Stimulated activated naive CD8-positive, alpha-beta T cell treated with anti-CD3 and anti-CD28 coated beads, Interleukin-15, amount 100 ng/mL, for 72 hours (primary cell): ENCODE data around the gene SPOP.
"Not testable (repeated sequence)": the region's sequence is repeated elsewhere in the genome, so short reads cannot be mapped to it uniquely, and the experiment has no call there.

Source experiments
- ATAC-seq: fragments of 150-1000 bp; cut with Tn5 transposase; 2 replicates; pipeline ENCODE4 v1.10.0; 2021; ENCODE audit warnings: mild to moderate bottlenecking, moderate library complexity
- DNase-seq, 2 donors: peaks; one replicate each; pipeline ENCODE4 v3.0.0; 2021 to 2022
- H3K27ac Mint-ChIP-seq, 2 donors: one replicate each; pipeline ENCODE4 v1.8.0; 2022; ENCODE audit warnings: mild to moderate bottlenecking in 2 of 2, mixed read lengths in 2 of 2, moderate library complexity in 2 of 2
- H3K27me3 Mint-ChIP-seq: one replicate; pipeline ENCODE4 v1.8.0; 2022; ENCODE audit warnings: mixed read lengths
- H3K4me1 Mint-ChIP-seq: one replicate; pipeline ENCODE4 v1.8.0; 2022; ENCODE audit warnings: mild to moderate bottlenecking, mixed read lengths
- H3K4me3 Mint-ChIP-seq, 2 donors: one replicate each; pipeline ENCODE4 v1.8.0; 2022; ENCODE audit warnings: mild to moderate bottlenecking in 2 of 2, mixed read lengths in 2 of 2, moderate library complexity in 1 of 2
- H3K9me3 Mint-ChIP-seq, 2 donors: one replicate each; pipeline ENCODE4 v1.8.0; 2022; ENCODE audit warnings: mixed read lengths in 2 of 2

Gene SPOP

DNA sequence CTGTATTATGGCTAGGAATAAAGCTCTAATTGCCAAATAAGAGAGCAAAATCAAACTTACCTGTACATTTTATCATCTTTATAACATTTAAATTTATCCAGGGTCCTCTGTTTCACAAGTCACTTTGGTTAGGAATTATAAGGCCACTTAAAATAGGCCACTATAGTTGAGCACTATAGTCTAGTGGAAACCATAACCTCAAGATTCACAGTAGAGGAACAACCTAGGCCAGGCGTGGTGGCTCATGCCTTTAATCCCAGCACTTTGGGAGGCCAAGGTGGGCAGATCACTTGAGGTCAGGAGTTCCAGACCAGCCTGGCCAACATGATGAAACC, 31.9 kb downstream of the SPOP start:
- Mint-ChIP-seq H3K4me1 (peaks cover 81% of the 10 kb centered on the region), H3K27ac (peak overlapping the region; percentile 72 to 95), H3K4me3 (peak overlapping the region; percentile 62 to 70)
- H3K27me3 Mint-ChIP-seq, DNase-seq, ATAC-seq, H3K9me3 Mint-ChIP-seq: not testable (repeated sequence)

DNA sequence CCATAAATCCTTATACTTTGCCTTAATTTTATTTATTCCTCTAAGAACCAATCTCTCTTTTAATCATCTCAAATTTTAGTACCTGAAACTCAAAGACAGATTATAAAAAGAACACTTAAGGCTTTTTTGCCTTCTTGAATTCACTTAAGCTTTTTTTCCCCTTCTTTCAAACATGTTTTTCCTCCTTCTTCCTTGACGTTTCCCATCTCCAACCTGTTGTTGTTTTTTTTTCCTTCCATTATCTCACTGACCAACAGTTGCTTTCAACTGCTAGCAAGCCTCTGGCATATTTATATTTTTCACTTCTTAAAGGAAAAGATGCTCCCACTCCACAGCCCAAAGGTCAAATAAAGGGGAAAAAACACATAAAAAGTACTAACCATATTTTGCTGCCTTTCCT, 32.2 kb downstream of the SPOP start:
- DNase-seq (no peak), ATAC-seq (no peak)
- peak overlapping the region in 1 of 2 donors; percentile 95 for H3K27ac Mint-ChIP-seq
- H3K4me1 Mint-ChIP-seq = peaks cover 81% of the 10 kb centered on the region
- H3K4me3 Mint-ChIP-seq = peak overlapping the region; percentile 5 to 52
- no peaks in the 10 kb centered on the region for H3K9me3 Mint-ChIP-seq
- no peaks in the 10 kb centered on the region for H3K27me3 Mint-ChIP-seq

DNA sequence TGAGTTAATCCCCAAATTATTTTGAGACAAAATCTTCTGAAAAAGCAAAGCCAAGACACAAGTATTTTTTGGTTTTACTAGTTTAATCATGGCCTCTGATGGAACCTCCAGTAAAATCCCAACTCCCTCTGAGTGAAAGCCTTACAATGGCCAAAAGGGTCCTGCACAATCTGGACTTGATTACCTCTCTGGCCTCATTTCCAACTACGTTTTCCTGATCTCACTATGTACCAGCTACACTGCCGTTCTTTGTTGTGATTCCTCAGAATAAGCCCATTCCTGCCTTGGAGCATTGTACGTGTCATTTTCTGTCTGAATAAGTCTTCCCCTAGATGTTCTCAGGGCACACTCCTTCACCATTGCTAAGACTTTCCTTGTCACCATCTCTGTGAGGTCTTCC, 37.3 kb downstream of the SPOP start:
- no peak for DNase-seq
- peaks cover 0 to 4% of the 10 kb centered on the region in 2 donors for H3K9me3 Mint-ChIP-seq
- peak overlapping the region in 1 of 2 donors; percentile 55 for H3K27ac Mint-ChIP-seq
- peaks cover 58% of the 10 kb centered on the region for H3K4me1 Mint-ChIP-seq
- no peaks in the 10 kb centered on the region for H3K27me3 Mint-ChIP-seq
- no peak for ATAC-seq
- H3K4me3 Mint-ChIP-seq = no peak overlapping the region

DNA sequence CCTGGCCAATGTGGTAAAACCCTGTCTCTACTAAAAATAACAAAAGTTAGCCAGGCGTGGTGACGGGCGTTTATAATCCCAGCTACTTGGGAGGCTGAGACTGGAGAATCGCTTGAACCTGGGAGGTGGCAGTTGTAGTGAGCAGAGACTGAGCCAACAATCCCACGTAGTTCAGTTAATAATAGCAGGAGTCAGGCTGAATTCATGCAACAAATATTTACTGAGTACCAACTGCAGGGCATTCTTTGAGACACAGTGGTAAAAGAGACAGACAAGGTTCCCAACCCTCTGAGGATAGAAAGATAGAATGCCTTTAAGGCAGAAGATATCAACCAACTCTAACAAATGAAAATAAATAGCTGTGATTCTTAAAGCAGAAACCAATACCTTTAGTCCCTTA, 39.1 kb downstream of the SPOP start:
- Mint-ChIP-seq H3K4me3 (no peak overlapping the region), H3K9me3 (peaks cover 0 to 4% of the 10 kb centered on the region in 2 donors), H3K27ac (no peak overlapping the region), H3K4me1 (peaks cover 42% of the 10 kb centered on the region), H3K27me3 (no peaks in the 10 kb centered on the region)
- ATAC-seq (no peak), DNase-seq (no peak)

DNA sequence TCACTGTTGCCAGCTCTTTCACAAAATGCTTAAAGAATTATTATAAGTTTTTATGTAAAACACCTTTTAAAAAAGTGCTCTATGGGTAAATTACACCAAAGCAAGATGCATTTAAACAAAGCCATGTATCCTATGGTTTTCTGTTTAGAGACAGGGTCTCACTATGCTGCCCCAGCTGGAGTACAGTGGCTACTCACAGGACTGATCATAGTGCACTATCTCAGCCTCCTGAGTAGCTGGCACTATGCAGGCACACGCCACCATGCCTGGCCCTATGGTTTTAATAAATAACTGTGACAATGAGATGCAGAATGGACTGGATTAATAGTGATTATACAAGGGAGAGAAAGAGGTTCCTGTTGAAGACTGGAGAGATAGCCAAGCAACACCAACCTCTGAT, 40.2 kb downstream of the SPOP start:
- ATAC-seq (no peak), DNase-seq (no peak)
- Mint-ChIP-seq H3K4me3 (no peak overlapping the region), H3K4me1 (peaks cover 37% of the 10 kb centered on the region), H3K9me3 (peaks cover 0 to 4% of the 10 kb centered on the region in 2 donors), H3K27me3 (no peaks in the 10 kb centered on the region), H3K27ac (peak overlapping the region in 1 of 2 donors; percentile 72)

DNA sequence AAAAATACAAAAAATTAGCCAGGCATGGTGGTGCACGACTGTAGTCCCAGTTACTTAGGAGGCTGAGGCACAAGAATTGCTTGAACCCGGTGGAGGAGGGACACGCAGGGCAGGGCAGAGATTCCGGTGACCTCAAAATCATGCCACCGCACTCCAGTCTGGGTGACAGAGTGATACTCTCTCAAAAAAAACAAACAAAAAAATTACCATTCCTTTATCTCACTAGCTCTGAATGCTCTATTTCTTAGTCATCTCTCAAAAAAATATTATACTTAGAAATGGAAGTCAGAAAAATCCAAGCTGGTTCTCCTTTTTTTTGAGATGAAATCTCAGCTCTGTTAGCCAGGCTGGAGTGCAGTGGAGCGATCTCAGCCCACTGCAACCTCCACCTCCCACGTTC, 40.8 kb downstream of the SPOP start:
- H3K9me3 Mint-ChIP-seq = peaks cover 0 to 4% of the 10 kb centered on the region in 2 donors

DNA sequence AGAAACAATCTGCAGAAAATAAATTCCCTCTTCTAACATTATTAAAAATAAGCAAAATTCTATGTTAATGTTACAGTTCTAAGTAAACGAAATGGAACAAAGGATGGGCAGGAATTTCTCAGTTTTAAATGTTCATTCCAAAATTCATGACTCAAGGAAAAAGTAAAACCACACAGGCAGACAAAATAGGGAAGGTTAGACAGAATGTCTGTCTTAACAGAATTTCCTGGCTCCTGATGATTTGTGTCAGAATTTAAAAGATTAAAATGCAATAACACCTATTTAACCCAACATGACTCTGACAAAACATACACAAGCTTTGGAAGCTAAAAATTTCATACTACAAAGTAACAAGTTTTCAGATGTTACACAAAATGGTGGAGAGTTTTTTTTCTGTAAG, 42.8 kb downstream of the SPOP start:
- ATAC-seq = no peak
- Mint-ChIP-seq H3K27ac (no peak overlapping the region), H3K27me3 (no peaks in the 10 kb centered on the region), H3K4me3 (no peak overlapping the region), H3K9me3 (peaks cover 0 to 4% of the 10 kb centered on the region in 2 donors), H3K4me1 (peaks cover 29% of the 10 kb centered on the region)
- no peak for DNase-seq

More for the DNA sequence above, 40.8 kb downstream of the SPOP start:
- Mint-ChIP-seq H3K27me3 (no peaks in the 10 kb centered on the region), H3K27ac (no peak overlapping the region), H3K4me3 (no peak overlapping the region), H3K4me1 (peaks cover 33% of the 10 kb centered on the region)
- ATAC-seq (no peak), DNase-seq (no peak)

DNA sequence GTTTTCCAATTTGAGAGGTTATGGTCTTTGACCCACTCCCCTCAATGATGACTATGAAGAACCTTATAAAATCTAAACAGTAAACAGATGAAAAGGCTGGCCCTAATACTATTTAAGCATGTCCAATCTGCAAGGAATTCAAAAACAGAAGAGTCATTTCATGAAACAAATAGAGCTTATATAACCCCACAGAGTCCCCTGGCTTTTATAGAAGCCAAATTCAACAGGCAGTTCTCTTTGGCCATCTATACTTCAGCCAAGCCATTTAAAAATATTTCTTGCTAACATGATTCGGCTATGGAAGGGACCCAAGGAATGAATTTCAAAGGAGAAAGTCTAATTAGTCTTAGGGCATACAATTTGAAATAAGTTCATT, 43.4 kb downstream of the SPOP start:
- Mint-ChIP-seq H3K4me1 (peaks cover 34% of the 10 kb centered on the region), H3K27ac (no peak overlapping the region), H3K9me3 (peaks cover 0 to 4% of the 10 kb centered on the region in 2 donors), H3K4me3 (no peak overlapping the region), H3K27me3 (no peaks in the 10 kb centered on the region)
- DNase-seq = no peak
- no peak for ATAC-seq

DNA sequence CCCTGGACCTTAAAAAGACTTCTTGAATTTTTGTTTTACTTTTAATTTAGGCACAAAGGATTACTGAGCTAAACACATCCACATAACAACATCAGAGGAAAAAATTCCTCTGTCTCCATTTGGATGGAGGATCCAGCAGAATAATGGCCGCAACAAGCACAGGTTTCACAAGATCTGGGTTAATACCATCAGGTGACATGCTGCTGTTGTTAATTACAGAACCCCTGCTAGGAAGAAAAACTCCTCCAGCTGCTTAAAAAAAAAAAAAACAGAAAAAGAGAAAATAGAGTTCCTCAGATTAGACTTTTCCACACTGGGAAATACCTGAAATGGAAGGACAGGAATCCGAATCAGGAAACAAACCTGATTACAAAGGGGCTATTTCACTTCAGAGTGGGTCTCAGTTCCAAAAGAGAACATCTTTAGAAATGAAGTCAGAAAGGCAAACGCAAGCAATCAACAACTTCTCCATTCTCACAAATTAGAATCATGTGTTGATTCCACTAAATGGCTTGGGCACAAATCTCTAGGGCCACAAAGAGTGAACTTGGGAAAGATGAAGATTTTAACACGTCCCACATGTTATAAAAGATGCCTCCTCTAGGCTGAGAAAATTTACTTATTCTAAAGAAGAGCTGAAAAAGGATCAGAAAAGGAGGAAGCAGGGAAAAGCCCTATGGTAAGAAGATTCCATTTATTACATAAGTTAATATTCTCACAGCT, 44.0 kb downstream of the SPOP start:
- Mint-ChIP-seq H3K27me3 (no peaks in the 10 kb centered on the region), H3K4me1 (peaks cover 36% of the 10 kb centered on the region), H3K4me3 (no peak overlapping the region), H3K9me3 (peaks cover 0 to 4% of the 10 kb centered on the region in 2 donors), H3K27ac (no peak overlapping the region)
- no peak for ATAC-seq
- DNase-seq = no peak

DNA sequence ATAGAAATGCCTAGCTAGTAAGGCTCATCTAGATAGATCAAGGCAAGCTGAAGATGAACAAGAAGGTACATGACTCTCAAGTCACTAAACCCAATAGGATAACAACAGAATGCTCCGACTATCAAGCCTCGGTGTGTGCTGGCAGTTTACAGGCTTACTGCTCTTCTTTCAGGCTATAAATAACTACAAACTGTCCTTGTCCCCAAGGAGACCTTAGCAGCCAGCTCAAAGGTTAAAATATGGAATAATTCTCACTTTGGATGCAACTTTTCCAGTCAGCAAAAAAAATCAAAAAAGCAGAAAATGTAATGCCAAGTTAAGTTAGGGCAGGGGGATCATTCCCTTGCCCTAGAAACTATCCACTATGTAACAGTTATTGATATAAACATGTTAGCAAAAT, 44.6 kb downstream of the SPOP start:
- ATAC-seq = no peak
- H3K27ac Mint-ChIP-seq = peak overlapping the region in 1 of 2 donors; percentile 46
- DNase-seq = no peak
- peaks cover 0 to 4% of the 10 kb centered on the region in 2 donors for H3K9me3 Mint-ChIP-seq
- H3K4me3 Mint-ChIP-seq = no peak overlapping the region
- no peaks in the 10 kb centered on the region for H3K27me3 Mint-ChIP-seq
- H3K4me1 Mint-ChIP-seq = peaks cover 43% of the 10 kb centered on the region

DNA sequence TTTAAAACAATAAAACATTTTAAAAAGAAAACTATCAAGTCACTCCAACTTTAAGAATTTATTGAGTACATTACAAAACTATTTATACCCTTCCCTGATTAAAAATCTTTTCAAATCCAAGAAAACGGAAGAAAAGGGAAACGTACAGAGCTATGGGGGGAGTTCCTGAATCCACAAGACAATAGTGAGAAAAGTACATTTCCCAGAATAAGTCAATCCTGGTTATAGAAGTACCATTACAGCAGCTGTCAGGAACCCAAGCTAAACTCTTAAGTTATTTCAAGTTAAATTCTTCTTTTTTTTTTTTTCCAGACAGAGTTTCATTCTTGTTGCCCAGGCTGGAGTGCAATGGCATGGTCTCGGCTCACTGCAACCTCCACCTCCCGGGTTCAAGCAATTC, 45.7 kb downstream of the SPOP start:
- DNase-seq (no peak), ATAC-seq (no peak)
- Mint-ChIP-seq H3K4me1 (peaks cover 42% of the 10 kb centered on the region), H3K4me3 (no peak overlapping the region), H3K27me3 (no peaks in the 10 kb centered on the region), H3K27ac (no peak overlapping the region), H3K9me3 (no peaks in the 10 kb centered on the region)

DNA sequence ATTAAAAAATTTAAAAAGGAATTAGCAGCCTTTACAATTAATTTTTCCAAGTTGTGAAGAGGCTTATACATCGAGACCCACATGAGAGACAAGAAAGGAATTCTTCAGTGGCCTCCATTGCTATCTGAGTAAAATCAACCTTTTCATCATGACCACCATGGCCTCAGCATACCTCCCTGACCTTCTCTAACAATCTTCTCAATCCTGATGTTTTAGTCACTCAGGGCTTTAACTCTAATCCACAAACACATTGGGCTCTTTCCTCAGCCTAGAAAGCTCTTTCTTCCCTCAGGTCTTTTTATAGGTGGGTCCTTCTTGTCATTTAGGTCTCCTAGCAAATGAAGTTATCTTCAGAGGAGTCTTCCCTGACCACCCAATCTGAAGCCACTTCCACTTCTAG, 46.4 kb downstream of the SPOP start:
- DNase-seq (no peak), ATAC-seq (no peak)
- H3K27me3 Mint-ChIP-seq = no peaks in the 10 kb centered on the region
- H3K4me1 Mint-ChIP-seq = peaks cover 36% of the 10 kb centered on the region
- no peaks in the 10 kb centered on the region for H3K9me3 Mint-ChIP-seq
- H3K27ac Mint-ChIP-seq = no peak overlapping the region
- H3K4me3 Mint-ChIP-seq = no peak overlapping the region

DNA sequence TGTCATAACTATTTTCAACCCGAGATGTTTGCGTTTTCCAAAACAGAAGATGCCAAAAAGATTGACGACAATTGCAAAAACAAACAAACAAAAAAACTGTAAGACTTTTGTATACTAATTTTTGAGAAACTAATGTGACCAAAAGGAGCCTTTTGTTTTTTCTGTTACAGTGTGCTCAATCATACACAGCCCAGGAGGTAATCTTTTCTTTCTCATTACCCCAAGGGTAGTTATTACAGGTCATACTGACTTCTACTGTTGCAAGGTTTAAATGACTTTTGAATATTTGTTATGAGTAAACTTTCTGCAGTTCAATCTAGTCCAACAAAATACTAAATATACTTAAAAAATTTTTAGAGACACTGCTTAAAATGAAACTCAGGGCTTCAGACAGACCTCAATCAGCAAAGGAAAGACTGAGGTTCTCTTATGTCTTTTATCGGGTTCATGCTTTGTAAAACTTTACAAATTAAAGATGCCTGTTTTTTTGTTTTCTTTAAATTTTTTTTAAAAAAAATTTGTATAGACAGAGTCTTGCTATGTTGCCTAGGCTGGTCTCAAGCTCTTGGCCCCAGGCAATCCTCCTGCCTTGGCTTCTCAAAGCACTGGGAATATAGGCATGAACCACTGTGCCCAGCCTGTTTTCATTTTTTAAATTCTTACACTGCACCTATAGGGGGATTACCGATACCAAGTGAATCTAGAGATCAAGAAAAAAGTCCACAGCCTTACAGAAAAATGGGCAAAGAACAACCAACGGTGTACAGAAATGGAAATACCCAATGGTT, 47.6 kb downstream of the SPOP start:
- no peak overlapping the region for H3K27ac Mint-ChIP-seq
- no peaks in the 10 kb centered on the region for H3K27me3 Mint-ChIP-seq
- peaks cover 31% of the 10 kb centered on the region for H3K4me1 Mint-ChIP-seq
- no peak overlapping the region for H3K4me3 Mint-ChIP-seq
- no peaks in the 10 kb centered on the region for H3K9me3 Mint-ChIP-seq
- DNase-seq (no peak), ATAC-seq (peak; percentile 43)

DNA sequence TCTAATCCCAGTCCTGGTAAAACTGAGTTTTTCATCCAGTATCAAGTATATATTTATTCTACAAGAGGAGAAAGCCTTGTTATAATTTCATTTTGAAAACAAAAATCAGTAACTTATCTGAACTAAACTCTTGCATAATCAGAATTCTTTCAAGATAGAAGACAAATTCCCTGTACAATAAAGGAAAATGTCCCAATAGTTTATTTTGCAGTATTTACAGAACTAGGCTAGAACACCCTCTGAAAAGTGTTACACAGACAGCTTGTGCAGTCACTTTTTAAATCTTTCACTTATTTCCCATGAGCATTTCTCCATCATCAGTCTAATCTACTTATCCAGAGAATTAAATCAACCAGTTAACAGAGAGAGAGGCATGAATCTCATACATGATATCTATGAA, 48.5 kb downstream of the SPOP start:
- Mint-ChIP-seq H3K27me3 (no peaks in the 10 kb centered on the region), H3K9me3 (no peaks in the 10 kb centered on the region), H3K4me1 (peaks cover 31% of the 10 kb centered on the region), H3K27ac (no peak overlapping the region), H3K4me3 (no peak overlapping the region)
- DNase-seq = no peak
- ATAC-seq = no peak

DNA sequence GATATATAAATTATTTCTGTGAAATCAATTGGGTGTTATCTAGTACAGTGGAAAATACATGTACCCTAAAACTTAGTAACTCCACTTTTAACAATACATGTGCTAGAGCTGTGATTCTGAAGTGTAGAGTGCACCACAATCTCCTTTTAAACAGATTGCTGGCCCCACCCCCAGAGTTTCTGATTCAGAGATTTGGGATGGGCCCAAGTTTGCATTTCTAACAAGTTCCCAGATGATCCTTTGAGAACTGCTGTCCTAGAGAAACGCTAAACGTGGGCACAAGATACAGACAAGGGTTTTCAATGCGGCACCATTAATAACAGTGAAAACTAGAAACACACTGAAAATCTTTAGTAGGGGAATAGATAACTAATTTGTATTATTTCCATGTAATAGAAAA, 53.0 kb downstream of the SPOP start:
- Mint-ChIP-seq H3K27ac (no peak overlapping the region), H3K9me3 (no peaks in the 10 kb centered on the region), H3K27me3 (no peaks in the 10 kb centered on the region), H3K4me1 (peaks cover 28% of the 10 kb centered on the region), H3K4me3 (no peak overlapping the region)
- DNase-seq = no peak
- ATAC-seq = no peak

DNA sequence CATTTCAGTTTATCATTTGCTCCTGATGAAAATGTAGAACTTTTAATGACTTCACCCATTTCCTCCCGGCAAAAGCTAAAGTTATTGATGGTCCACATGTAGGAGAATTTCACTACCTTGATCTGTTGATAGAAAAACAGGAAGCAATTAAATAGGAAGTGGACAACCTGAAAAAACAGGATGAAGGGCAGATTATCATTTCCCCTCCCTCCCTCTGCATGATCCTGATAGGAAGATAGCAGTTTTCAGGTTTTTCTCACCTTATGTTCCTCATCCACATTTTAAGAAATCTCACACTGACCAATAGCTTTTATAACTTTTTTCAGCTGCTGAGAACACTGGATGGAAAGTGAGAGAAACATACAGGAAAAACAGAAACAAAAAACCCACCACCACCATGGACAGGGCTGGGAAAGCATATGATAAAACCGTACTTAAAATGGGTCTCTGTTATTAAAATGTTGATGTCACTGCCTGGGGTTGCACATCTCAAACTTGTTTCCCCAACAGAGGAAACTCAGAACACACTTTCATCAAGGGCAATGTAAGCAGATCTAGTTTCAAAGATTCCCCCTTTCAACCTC, 55.9 kb downstream of the SPOP start:
- H3K27ac Mint-ChIP-seq = no peak overlapping the region
- H3K4me1 Mint-ChIP-seq = peaks cover 18% of the 10 kb centered on the region
- no peak overlapping the region for H3K4me3 Mint-ChIP-seq
- no peak for ATAC-seq
- no peaks in the 10 kb centered on the region for H3K27me3 Mint-ChIP-seq
- no peaks in the 10 kb centered on the region for H3K9me3 Mint-ChIP-seq
- no peak for DNase-seq
